ENCODE results near the gene POLR3G.

Gene POLR3G

GRCh38 chr5:90553711-90554110 lies 79.0 kb downstream of the POLR3G start:
- DNase-seq = no peak

GRCh38 chr5:90554358-90555006 lies 79.8 kb downstream of the POLR3G start:
- no peak for DNase-seq

GRCh38 chr5:90555666-90556065 lies 81.0 kb downstream of the POLR3G start:
- DNase-seq = no peak

GRCh38 chr5:90557391-90557790 lies 82.7 kb downstream of the POLR3G start:
- DNase-seq = no peak

GRCh38 chr5:90557871-90558270 lies 83.2 kb downstream of the POLR3G start:
- no peak for DNase-seq

- DNase-seq = no peak
Measured at GRCh38 chr5:90558344-90559192, 83.9 kb downstream of the POLR3G start, which contains the start of gene ADGRV1. Gene ADGRV1, plus strand, starts transcription at chr5:90558797. Its CDS starts 99 bp downstream, at chr5:90558896.

- DNase-seq = no peak
Measured at GRCh38 chr5:90560771-90561170, 86.1 kb downstream of the POLR3G start.

- no peak for DNase-seq
Measured at GRCh38 chr5:90561766-90562165, 87.1 kb downstream of the POLR3G start.

- no peak for DNase-seq
Measured at GRCh38 chr5:90562341-90562740, 87.7 kb downstream of the POLR3G start.

- DNase-seq = no peak
Measured at GRCh38 chr5:90563108-90563507, 88.4 kb downstream of the POLR3G start.

Data from HCEC 1CT (cell line).